Measurements from ENCODE around the gene MIPEP.

The MIPEP gene

DNA sequence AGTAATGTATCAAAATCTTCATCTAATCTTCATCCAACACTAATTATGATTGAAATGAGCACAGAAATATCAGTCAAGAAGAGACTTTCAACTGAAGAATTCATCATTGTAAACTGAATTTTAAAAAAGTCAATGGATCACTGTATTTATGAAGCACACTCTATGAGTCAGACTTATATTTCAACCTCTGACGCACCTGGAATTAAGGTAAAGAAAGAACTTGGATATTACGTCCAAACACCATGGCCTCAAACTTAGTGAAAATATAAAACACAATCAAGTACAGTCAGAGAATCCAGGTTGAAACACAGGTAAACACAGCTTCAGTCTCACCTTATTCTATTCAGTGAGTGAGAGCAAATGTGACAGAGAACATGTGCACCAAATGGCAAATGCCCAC lies 39.5 kb downstream of the MIPEP start:
- TF ChIP-seq CTCF (IDR thresholded peaks at IDR 0.05; ENCODE audit: low read depth, low read length), result no peak
- no peak for DNase-seq (ENCODE audit: low read depth in 2 of 2)
- H3K4me3 ChIP-seq (replicated peaks in 1 of 2; ENCODE audit: low read depth in 2 of 2, low read length in 2 of 2), result no peak overlapping the region

- H3K4me3 ChIP-seq (replicated peaks in 1 of 2; ENCODE audit: low read depth in 2 of 2, low read length in 2 of 2), result no peak overlapping the region
- DNase-seq (ENCODE audit: low read depth in 2 of 2), result no peak
- TF ChIP-seq CTCF (IDR thresholded peaks at IDR 0.05; ENCODE audit: low read depth, low read length), result no peak
Measured at GRCh38 chr13:23848646-23849141, 40.5 kb downstream of the MIPEP start.

DNA sequence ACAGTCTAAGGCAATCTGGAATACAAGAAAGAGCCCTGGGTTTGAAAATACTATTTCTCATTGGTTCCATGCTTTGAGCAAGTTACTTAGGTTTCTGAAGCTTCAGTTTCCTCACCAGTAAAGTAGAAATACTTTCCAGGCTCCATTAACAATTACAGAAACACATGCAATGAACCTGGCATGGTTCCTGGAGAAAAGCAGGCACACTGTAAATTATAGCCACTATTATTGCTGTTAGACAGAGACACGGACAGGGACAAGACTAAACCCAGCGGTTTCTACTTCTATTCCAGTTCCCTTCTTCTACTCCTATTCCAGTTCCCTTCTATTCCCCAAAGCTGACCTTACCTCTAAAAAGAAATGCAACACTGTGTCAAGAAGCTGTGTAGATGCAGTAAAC lies 41.2 kb downstream of the MIPEP start:
- DNase-seq (ENCODE audit: low read depth in 2 of 2), result no peak
- TF ChIP-seq CTCF (IDR thresholded peaks at IDR 0.05; ENCODE audit: low read depth, low read length), result no peak
- no peak overlapping the region for H3K4me3 ChIP-seq (replicated peaks in 1 of 2; ENCODE audit: low read depth in 2 of 2, low read length in 2 of 2)

GRCh38 chr13:23847497-23847896 lies 41.7 kb downstream of the MIPEP start:
- DNase-seq (ENCODE audit: low read depth in 2 of 2), result no peak
- H3K4me3 ChIP-seq (replicated peaks in 1 of 2; ENCODE audit: low read depth in 2 of 2, low read length in 2 of 2), result no peak overlapping the region
- TF ChIP-seq CTCF (IDR thresholded peaks at IDR 0.05; ENCODE audit: low read depth, low read length), result no peak

- no peak overlapping the region for H3K4me3 ChIP-seq (replicated peaks in 1 of 2; ENCODE audit: low read depth in 2 of 2, low read length in 2 of 2)
- TF ChIP-seq CTCF (IDR thresholded peaks at IDR 0.05; ENCODE audit: low read depth, low read length), result no peak
- DNase-seq (ENCODE audit: low read depth in 2 of 2), result no peak
Measured at GRCh38 chr13:23845105-23845725, 44.0 kb downstream of the MIPEP start.

- no peak for DNase-seq (ENCODE audit: low read depth in 2 of 2)
- no peak for TF ChIP-seq CTCF (IDR thresholded peaks at IDR 0.05; ENCODE audit: low read depth, low read length)
- H3K4me3 ChIP-seq (replicated peaks in 1 of 2; ENCODE audit: low read depth in 2 of 2, low read length in 2 of 2), result no peak overlapping the region
Measured at GRCh38 chr13:23844132-23844531, 45.1 kb downstream of the MIPEP start.

- no peak for TF ChIP-seq CTCF (IDR thresholded peaks at IDR 0.05; ENCODE audit: low read depth, low read length)
- H3K4me3 ChIP-seq (replicated peaks in 1 of 2; ENCODE audit: low read depth in 2 of 2, low read length in 2 of 2), result no peak overlapping the region
- DNase-seq (ENCODE audit: low read depth in 2 of 2), result no peak
Measured at GRCh38 chr13:23843436-23843835, 45.8 kb downstream of the MIPEP start.

All from cardiac fibroblast (primary cell).